HepG2 (cell line): Measurements from ENCODE around the gene IKZF3. TPM values are rescaled to one million over a fixed set of nuclear protein-coding genes. Genes with fewer than 3 reads are reported as not detected.

Experiments
- ATAC-seq: fragments of 200-7000 bp; cut with Tn5 transposase; 3 replicates; pipeline ENCODE4 v1.9.1; 2020; ENCODE audit warnings: mild to moderate bottlenecking, moderate library complexity
- BruUV-seq: library from RNA; stranded (reverse); fragments of 400-500 nt; replicated peaks from 2 replicates; lab custom pipeline; 2021; lab: Mats Ljungman, UMichigan
- CTCF ChIA-PET: fragments of 300-600 bp; formaldehyde crosslinking; extraction: SDS; loops from one replicate; lab custom pipeline; 2021; ENCODE audit warnings: low total read pairs, inconsistent platforms, low intra/inter-chr PET ratio; lab: Yijun Ruan, JAX
- POLR2A ChIA-PET: fragments of 350-600 bp; sonication (Branson Sonifier 250); formaldehyde crosslinking; loops from one replicate; lab custom pipeline; 2020; ENCODE audit warnings: antibody characterized with exemption, inconsistent platforms; lab: Yijun Ruan, JAX
- DNase-seq: peaks from one replicate; pipeline ENCODE4 v3.0.0-alpha.2; 2015; ENCODE audit warnings: low spot score
- FAIRE-seq: peaks from 3 replicates; lab custom pipeline; 2011; peaks lifted over from hg19 to GRCh38; lab: Jason Lieb, UNC
- H2AFZ ChIP-seq: one replicate; pipeline ENCODE4 v1.6.1; 2011; ENCODE audit warnings: low read length, inconsistent platforms
- H3K27ac ChIP-seq: fragments of 300-600 bp; 3 replicates; pipeline ENCODE4 v1.8.0; 2011; ENCODE audit warnings: mixed run types, mild to moderate bottlenecking, mixed read lengths, low read length, inconsistent platforms; ENCODE audit not compliant: insufficient read depth; ENCODE audit errors: extremely low read length
- H3K27me3 ChIP-seq, 2 experiments: fragments of 200-600 bp in 1 of 2; 2 replicates in 1 of 2; 3 replicates in 1 of 2; pipeline versions ENCODE4 v1.6.0 to v1.8.0; 2011; ENCODE audit warnings: low read length in 2 of 2, mild to moderate bottlenecking in 2 of 2, moderate library complexity in 2 of 2, inconsistent platforms in 1 of 2; ENCODE audit not compliant: insufficient read depth in 2 of 2, control insufficient read depth in 1 of 2
- H3K36me3 ChIP-seq, 2 experiments: fragments of 200-600 bp in 1 of 2; replicated peaks in 1 of 2; 2 replicates in 1 of 2; 3 replicates in 1 of 2; pipeline versions ENCODE4 v1.5.1 to v1.8.0; 2011; ENCODE audit warnings: low read length in 2 of 2, inconsistent platforms in 1 of 2; ENCODE audit not compliant: insufficient read depth in 2 of 2, control insufficient read depth in 1 of 2
- H3K4me1 ChIP-seq: 2 replicates; pipeline ENCODE4 v1.5.1; 2012; ENCODE audit warnings: low read length, inconsistent platforms; ENCODE audit not compliant: insufficient read depth
- H3K4me2 ChIP-seq: 2 replicates; pipeline ENCODE4 v1.6.0; 2011; ENCODE audit warnings: low read depth, low read length, inconsistent platforms
- H3K4me3 ChIP-seq, 3 experiments: fragments of 200-600 bp in 1 of 3; sonication (generic), shearing (Covaris generic) in 1 of 3; replicated peaks in 1 of 3; 2 replicates each; pipeline ENCODE4 v1.5.1; 2011 to 2016; ENCODE audit warnings: low read length in 3 of 3, inconsistent platforms in 2 of 3, low read depth in 2 of 3, mild to moderate bottlenecking in 2 of 3, control low read depth in 1 of 3, mixed read lengths in 1 of 3; ENCODE audit not compliant: insufficient read depth in 1 of 3
- H3K79me2 ChIP-seq: one replicate; pipeline ENCODE4 v1.6.1; 2011; ENCODE audit warnings: low read length, inconsistent platforms; ENCODE audit not compliant: insufficient read depth
- H3K9ac ChIP-seq: 2 replicates; pipeline ENCODE4 v1.6.0; 2011; ENCODE audit warnings: mild to moderate bottlenecking, low read depth, low read length, inconsistent platforms; ENCODE audit not compliant: insufficient read depth
- H3K9me3 ChIP-seq: 2 replicates; pipeline ENCODE4 v1.5.1; 2012; ENCODE audit warnings: mild to moderate bottlenecking, low read length
- H4K20me1 ChIP-seq: 2 replicates; pipeline ENCODE4 v1.6.0; 2011; ENCODE audit warnings: inconsistent platforms, mild to moderate bottlenecking, low read length, moderate library complexity; ENCODE audit not compliant: insufficient read depth
- EEA1 ChIP-seq: sonication (generic); formaldehyde crosslinking; IDR thresholded peaks from 2 replicates; pipeline ENCODE4 v1.5.1; 2020; ENCODE audit warnings: mild to moderate bottlenecking, missing genetic modification reagents, borderline replicate concordance
- HMG20B ChIP-seq: conservative IDR thresholded peaks from 2 replicates; pipeline ENCODE4 v1.6.1; 2016; ENCODE audit warnings: missing genetic modification reagents, missing compliant biosample characterization
- RBAK ChIP-seq: sonication (generic); formaldehyde crosslinking; IDR thresholded peaks from 2 replicates; pipeline ENCODE4 v1.5.1; 2020; ENCODE audit warnings: mild to moderate bottlenecking, missing genetic modification reagents
- RBFOX2 ChIP-seq: fragments of 200-400 bp; formaldehyde crosslinking; IDR thresholded peaks from 2 replicates; pipeline ENCODE4 v1.6.1; 2017; ENCODE audit warnings: low read depth, mild to moderate bottlenecking, low read length
- ZBTB38 ChIP-seq: sonication (generic); formaldehyde crosslinking; IDR thresholded peaks from 2 replicates; pipeline ENCODE4 v1.5.1; 2020; ENCODE audit warnings: mild to moderate bottlenecking, missing genetic modification reagents
- ZNF362 ChIP-seq: sonication (generic); formaldehyde crosslinking; IDR thresholded peaks from 2 replicates; pipeline ENCODE4 v1.4.0; 2020; ENCODE audit warnings: missing genetic modification reagents, mild to moderate bottlenecking, borderline replicate concordance
- WGBS: methylation state at CpG from one replicate; pipeline ENCODE4 v1.1.6; 2017; ENCODE audit warnings: low lambda C conversion rate; 5-methylcytosine and 5-hydroxymethylcytosine counted together
- in situ Hi-C: cut with HindIII; loops from 2 replicates; pipeline ENCODE4 v1.10.0; 2017; ENCODE audit warnings: low pct_unique_long_range_greater_than_20kb; ENCODE audit not compliant: extremely low pct_ligation_motif_present
- intact Hi-C: fragments of 100-400 bp; cut with micrococcal nuclease; formaldehyde crosslinking; loops from one replicate; pipeline ENCODE4 v1.10.0; 2022; ENCODE audit not compliant: unreplicated experiment
- polyA plus RNA-seq, 8 experiments: library from polyadenylated mRNA; depleted of rRNA in 3 of 8; stranded (reverse) in 7 of 8; unstranded in 1 of 8; fragments of >200 nt; fragmentation: Illumina TruSeq in 4 of 8; extraction: Trizol in 4 of 8; gene quantifications; 2 replicates each; pipeline versions ENCODE4 v1.2.1 to v1.2.3, GENCODE V29; 2011 to 2016; ENCODE audit warnings: low read depth in 4 of 8, missing spikeins in 1 of 8, mixed read lengths in 1 of 8; ENCODE audit not compliant: insufficient read depth in 1 of 8
- total RNA-seq, 5 experiments: library from RNA; depleted of rRNA; stranded (reverse); fragments of >200 nt; fragmentation: Illumina TruSeq; extraction: Trizol; gene quantifications; 2 replicates each; pipeline ENCODE4 v1.2.3, GENCODE V29; 2016; ENCODE audit warnings: low read depth in 1 of 5

The IKZF3 gene
- total and polyA plus RNA-seq, 2 of the 13 experiments (the other 11 are each of a cell fraction or from before 2014, with no cell fraction given), result not detected

- ChIA-PET CTCF (no interaction called here), POLR2A (no interaction called here)
- intact Hi-C loops, result no loop called here
Observed at GRCh38 chr17:39746145-39746461, 118.0 kb downstream of the IKZF3 start.

GRCh38 chr17:39745335-39746144 lies 118.6 kb downstream of the IKZF3 start:
- H3K4me2 ChIP-seq, result no peak overlapping the region
- no peak overlapping the region for H3K27ac ChIP-seq
- 96% methylated on average over 17 of the region's 23 CpGs for WGBS
- intact Hi-C loops (no loop called here), in situ Hi-C loops (no loop called here)
- BruUV-seq, result no TSS peak
- H3K4me1 ChIP-seq, result peaks cover 43% of the 10 kb centered on the region
- POLR2A ChIA-PET, result no interaction called here
- CTCF ChIA-PET, result no interaction called here
- H2AFZ ChIP-seq, result no peak overlapping the region
- H3K9ac ChIP-seq, result no peak overlapping the region
- no peak overlapping the region for H3K4me3 ChIP-seq
- ATAC-seq (no peak), DNase-seq (no peak), FAIRE-seq (no peak)
- TF ChIP-seq RBFOX2 (peak; percentile 50), EEA1 (CRISPR knock-in tag) (no peak)
- H3K27me3 ChIP-seq, result no peaks in the 10 kb centered on the region
- H3K9me3 ChIP-seq, result no peaks in the 10 kb centered on the region
- peaks cover 7% of the 10 kb centered on the region; the same call in 1 of the 2 replicates for H4K20me1 ChIP-seq
- peaks cover 17% of the 10 kb centered on the region for H3K79me2 ChIP-seq
- peaks cover 43 to 52% of the 10 kb centered on the region in 2 experiments for H3K36me3 ChIP-seq

More at GRCh38 chr17:39746145-39746461, 118.0 kb downstream of the IKZF3 start:
- FAIRE-seq, result no peak
- BruUV-seq, result no TSS peak
- no peak overlapping the region for H3K4me3 ChIP-seq
- H3K4me2 ChIP-seq, result no peak overlapping the region
- H4K20me1 ChIP-seq, result peaks cover 4% of the 10 kb centered on the region; the same call in 1 of the 2 replicates
- TF ChIP-seq ZNF362 (CRISPR knock-in tag), result no peak
- TF ChIP-seq HMG20B (CRISPR knock-in tag), result no peak
- TF ChIP-seq RBAK (CRISPR knock-in tag), result no peak
- no peak for TF ChIP-seq ZBTB38 (CRISPR knock-in tag)
- TF ChIP-seq, all 625 proteins: peak for 0
- Histone ChIP-seq H3K4me1 (peaks cover 43% of the 10 kb centered on the region), H3K36me3 (peaks cover 43 to 52% of the 10 kb centered on the region in 2 experiments), H3K79me2 (peaks cover 12% of the 10 kb centered on the region), H3K27me3 (no peaks in the 10 kb centered on the region), H3K27ac (no peak overlapping the region), H3K9me3 (no peaks in the 10 kb centered on the region), H2AFZ (no peak overlapping the region), H3K9ac (no peak overlapping the region)
- ATAC-seq (no peak), DNase-seq (no peak)
- WGBS, result 98% methylated on average over 7 of the region's 7 CpGs
- in situ Hi-C loops, result no loop called here
